Sigmoid colon (tissue), 7 donors: ENCODE results near the gene TULP3. TPM values are rescaled to one million over a fixed set of nuclear protein-coding genes. Genes with fewer than 3 reads are reported as not detected.

Source experiments
- DNase-seq: peaks from one replicate; pipeline ENCODE4 v3.0.0-alpha.2; 2019
- H3K27ac ChIP-seq, 4 donors: fragments of 200-600 bp; sonication (generic); one replicate each; pipeline ENCODE4 v1.5.1; 2016 to 2019; ENCODE audit warnings: mild to moderate bottlenecking in 1 of 4
- H3K27me3 ChIP-seq, 3 donors: fragments of 200-600 bp; sonication (generic); one replicate each; pipeline ENCODE4 v1.5.1; 2019; ENCODE audit warnings: mild to moderate bottlenecking in 1 of 3
- H3K36me3 ChIP-seq, 4 donors: fragments of 200-600 bp; sonication (generic); one replicate each; pipeline ENCODE4 v1.5.1; 2016 to 2019
- H3K4me1 ChIP-seq, 4 donors: fragments of 200-600 bp; sonication (generic); one replicate each; pipeline ENCODE4 v1.5.1; 2017 to 2019
- H3K4me3 ChIP-seq, 4 donors: fragments of 200-600 bp; sonication (generic); one replicate each; pipeline ENCODE4 v1.5.1; 2017 to 2019; ENCODE audit warnings: mild to moderate bottlenecking in 2 of 4, moderate library complexity in 1 of 4
- H3K9me3 ChIP-seq, 4 donors: fragments of 200-600 bp in 3 of 4; sonication (generic) in 3 of 4; one replicate each; pipeline versions ENCODE4 v1.5.1 to v1.6.1; 2013 to 2019
- CTCF ChIP-seq, 4 experiments: fragments of 450-650 bp in 3 of 4; fragments of 200-600 bp in 1 of 4; IDR thresholded peaks; one replicate each; pipeline ENCODE4 v1.5.1; 2016 to 2019; ENCODE audit warnings: antibody characterized with exemption in 4 of 4, mild to moderate bottlenecking in 3 of 4, moderate library complexity in 2 of 4
- EP300 ChIP-seq, 4 donors: sonication (generic); formaldehyde crosslinking; IDR thresholded peaks; one replicate each; pipeline ENCODE4 v1.6.1; 2017; ENCODE audit warnings: antibody characterized with exemption in 4 of 4
- POLR2A ChIP-seq, 2 donors: fragments of 450-650 bp; IDR thresholded peaks; one replicate each; pipeline ENCODE4 v1.6.1; 2016; ENCODE audit warnings: antibody characterized with exemption in 2 of 2, mild to moderate bottlenecking in 2 of 2, moderate library complexity in 2 of 2
- POLR2AphosphoS5 ChIP-seq, 4 donors: sonication (generic); formaldehyde crosslinking; IDR thresholded peaks; one replicate each; pipeline ENCODE4 v1.6.1; 2017; ENCODE audit warnings: antibody characterized with exemption in 4 of 4
- WGBS, 2 donors: extraction: QIAGEN DNeasy Blood & Tissue Kit; methylation state at CpG; one replicate each; pipeline ENCODE4 v1.1.7; 2013; 5-methylcytosine and 5-hydroxymethylcytosine counted together
- intact Hi-C: fragments of 100-400 bp; cut with DNase I; formaldehyde crosslinking; loops from one replicate; pipeline ENCODE4 v1.15.1; 2023
- polyA plus RNA-seq, 3 donors: library from polyadenylated mRNA; stranded (reverse); fragments of 200-250 nt; gene quantifications; one replicate each; pipeline ENCODE4 v1.2.3, GENCODE V29; 2013
- total RNA-seq, 4 donors: library from RNA; depleted of rRNA; stranded (reverse); fragments of >200 nt; gene quantifications; one replicate each; pipeline ENCODE4 v1.1.0, GENCODE V29; 2016
- donor health status: healthy with polysubstance abuse.
- donor health status: Bipolar disorder and iron deficiency.
- donor health status: healthy.

TULP3 gene
- total and polyA plus RNA-seq, 7 donors: 3.0 to 32.1 (median 17.8) TPM

GRCh38 chr12:2977776-2978175, 87.1 kb downstream of the TULP3 start:
- intact Hi-C loops: no loop called here
- Histone ChIP-seq H3K27me3 (no peaks in the 10 kb centered on the region), H3K36me3 (no peaks in the 10 kb centered on the region), H3K4me1 (peaks cover 0 to 7% (median 0%) of the 10 kb centered on the region in 4 donors), H3K27ac (no peak overlapping the region), H3K4me3 (no peak overlapping the region), H3K9me3 (no peaks in the 10 kb centered on the region)
- TF ChIP-seq POLR2A (IDR thresholded peaks at IDR 0.05) (no peak), EP300 (IDR thresholded peaks at IDR 0.05) (no peak), POLR2AphosphoS5 (IDR thresholded peaks at IDR 0.05) (no peak), CTCF (IDR thresholded peaks at IDR 0.05) (no peak)
- WGBS, 2 donors: 93 to 94% methylated on average over 5 of the region's 5 CpGs
- DNase-seq: no peak

DNA sequence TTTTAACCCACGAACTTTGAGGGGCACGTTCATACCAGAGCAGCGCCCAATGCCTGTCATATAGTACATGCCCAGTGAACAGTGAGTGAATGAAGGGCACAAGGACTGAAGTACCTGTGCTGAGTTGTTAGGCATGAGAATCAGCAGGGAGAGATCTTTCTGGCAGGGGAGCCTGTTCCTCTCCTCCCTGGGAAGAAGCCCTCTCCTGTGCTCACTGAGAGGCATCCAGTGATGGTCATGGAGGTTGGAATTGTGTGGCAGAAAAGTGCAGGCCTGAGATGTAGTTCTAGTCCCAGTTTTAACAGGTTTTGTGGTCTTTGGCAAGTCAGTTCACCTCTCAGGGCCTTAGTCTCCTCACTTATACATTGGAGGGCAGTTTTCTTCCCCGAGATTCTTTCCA, 89.1 kb downstream of the TULP3 start:
- Histone ChIP-seq H3K4me1 (peaks cover 0 to under 1% (median 0%) of the 10 kb centered on the region in 4 donors), H3K9me3 (no peaks in the 10 kb centered on the region), H3K36me3 (no peaks in the 10 kb centered on the region), H3K27me3 (no peaks in the 10 kb centered on the region), H3K27ac (no peak overlapping the region), H3K4me3 (no peak overlapping the region)
- WGBS, 2 donors: 89 to 92% methylated on average over 4 of the region's 4 CpGs
- no peak for DNase-seq
- intact Hi-C loops: no loop called here
- TF ChIP-seq POLR2A (IDR thresholded peaks at IDR 0.05): no peak
- no peak for TF ChIP-seq CTCF (IDR thresholded peaks at IDR 0.05)
- TF ChIP-seq POLR2AphosphoS5 (IDR thresholded peaks at IDR 0.05): no peak
- no peak for TF ChIP-seq EP300 (IDR thresholded peaks at IDR 0.05)

GRCh38 chr12:2980630-2981029, 89.9 kb downstream of the TULP3 start:
- Histone ChIP-seq H3K36me3 (no peaks in the 10 kb centered on the region), H3K9me3 (no peaks in the 10 kb centered on the region), H3K27ac (no peak overlapping the region), H3K27me3 (no peaks in the 10 kb centered on the region), H3K4me3 (no peak overlapping the region), H3K4me1 (no peaks in the 10 kb centered on the region)
- TF ChIP-seq EP300 (IDR thresholded peaks at IDR 0.05) (no peak), POLR2A (IDR thresholded peaks at IDR 0.05) (no peak), POLR2AphosphoS5 (IDR thresholded peaks at IDR 0.05) (no peak), CTCF (IDR thresholded peaks at IDR 0.05) (no peak)
- intact Hi-C loops: no loop called here
- no peak for DNase-seq
- 81 to 89% methylated on average over 7 of the region's 7 CpGs for WGBS, 2 donors

- Histone ChIP-seq H3K4me3 (no peak overlapping the region), H3K27ac (no peak overlapping the region), H3K27me3 (no peaks in the 10 kb centered on the region), H3K9me3 (no peaks in the 10 kb centered on the region), H3K4me1 (no peaks in the 10 kb centered on the region), H3K36me3 (no peaks in the 10 kb centered on the region)
- TF ChIP-seq POLR2A (IDR thresholded peaks at IDR 0.05): no peak
- TF ChIP-seq POLR2AphosphoS5 (IDR thresholded peaks at IDR 0.05): no peak
- no peak for TF ChIP-seq CTCF (IDR thresholded peaks at IDR 0.05)
- no peak for TF ChIP-seq EP300 (IDR thresholded peaks at IDR 0.05)
- 93 to 96% methylated on average over 13 of the region's 13 CpGs for WGBS, 2 donors
- DNase-seq: no peak
- intact Hi-C loops: no loop called here
These were observed 91.7 kb downstream of the TULP3 start for GRCh38 chr12:2982361-2982760.

DNA sequence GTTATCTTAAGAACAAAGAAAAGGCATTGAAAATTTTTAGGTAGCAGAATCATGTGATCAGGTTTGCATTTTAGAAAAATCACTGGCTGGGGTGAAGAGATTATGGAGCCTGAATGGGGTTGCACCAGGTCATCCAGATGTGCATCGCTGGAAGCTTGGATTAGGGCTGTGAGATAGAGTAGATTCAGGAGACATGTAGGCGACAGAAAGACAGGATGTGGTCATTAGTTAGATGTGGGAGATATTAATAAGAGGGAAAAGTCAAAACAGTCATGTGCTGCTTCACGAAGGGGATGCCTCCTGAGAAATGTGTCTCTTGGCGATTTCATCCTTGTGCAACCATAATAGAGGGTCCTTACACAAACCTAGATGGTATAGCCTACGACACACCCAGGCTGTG, 93.6 kb downstream of the TULP3 start:
- TF ChIP-seq EP300 (IDR thresholded peaks at IDR 0.05) (no peak), POLR2A (IDR thresholded peaks at IDR 0.05) (no peak), POLR2AphosphoS5 (IDR thresholded peaks at IDR 0.05) (no peak), CTCF (IDR thresholded peaks at IDR 0.05) (no peak)
- intact Hi-C loops: no loop called here
- DNase-seq: no peak
- Histone ChIP-seq H3K4me3 (no peak overlapping the region), H3K9me3 (no peaks in the 10 kb centered on the region), H3K27me3 (no peaks in the 10 kb centered on the region), H3K4me1 (no peaks in the 10 kb centered on the region), H3K27ac (no peak overlapping the region), H3K36me3 (no peaks in the 10 kb centered on the region)
- 78 to 88% methylated on average over 5 of the region's 5 CpGs for WGBS, 2 donors
